ENCODE measurements around the gene MCF2L2. TPM values are rescaled to one million over a fixed set of nuclear protein-coding genes. Genes with fewer than 3 reads are reported as not detected.

Gene MCF2L2
- total RNA-seq, 1 donor from 2014 or later, result 18.1 TPM

- Mint-ChIP-seq H3K4me1 (ENCODE audit: low read depth, unreplicated experiment) (no peaks in the 10 kb centered on the region), H3K36me3 (ENCODE audit: unreplicated experiment) (no peaks in the 10 kb centered on the region), H3K4me3 (ENCODE audit: unreplicated experiment) (no peak overlapping the region), H3K27me3 (ENCODE audit: unreplicated experiment) (no peaks in the 10 kb centered on the region), H3K9me3 (ENCODE audit: unreplicated experiment) (no peaks in the 10 kb centered on the region), H3K27ac (ENCODE audit: unreplicated experiment) (no peak overlapping the region)
- TF ChIP-seq CTCF (IDR thresholded peaks at IDR 0.05; ENCODE audit: partially characterized antibody, unreplicated experiment), result no peak
- no peak for DNase-seq
Measured at GRCh38 chr3:183329543-183329942, 98.9 kb downstream of the MCF2L2 start.

GRCh38 chr3:183328823-183329222, 99.6 kb downstream of the MCF2L2 start:
- no peaks in the 10 kb centered on the region for H3K36me3 Mint-ChIP-seq (ENCODE audit: unreplicated experiment)
- H3K4me1 Mint-ChIP-seq (ENCODE audit: low read depth, unreplicated experiment), result no peaks in the 10 kb centered on the region
- no peaks in the 10 kb centered on the region for H3K9me3 Mint-ChIP-seq (ENCODE audit: unreplicated experiment)
- TF ChIP-seq CTCF (IDR thresholded peaks at IDR 0.05; ENCODE audit: partially characterized antibody, unreplicated experiment), result no peak
- no peak overlapping the region for H3K4me3 Mint-ChIP-seq (ENCODE audit: unreplicated experiment)
- no peaks in the 10 kb centered on the region for H3K27me3 Mint-ChIP-seq (ENCODE audit: unreplicated experiment)
- H3K27ac Mint-ChIP-seq (ENCODE audit: unreplicated experiment), result no peak overlapping the region
- no peak for DNase-seq

- H3K27ac Mint-ChIP-seq (ENCODE audit: unreplicated experiment), result no peak overlapping the region
- no peaks in the 10 kb centered on the region for H3K36me3 Mint-ChIP-seq (ENCODE audit: unreplicated experiment)
- H3K4me3 Mint-ChIP-seq (ENCODE audit: unreplicated experiment), result no peak overlapping the region
- no peaks in the 10 kb centered on the region for H3K4me1 Mint-ChIP-seq (ENCODE audit: low read depth, unreplicated experiment)
- DNase-seq, result no peak
- no peak for TF ChIP-seq CTCF (IDR thresholded peaks at IDR 0.05; ENCODE audit: partially characterized antibody, unreplicated experiment)
- H3K9me3 Mint-ChIP-seq (ENCODE audit: unreplicated experiment), result no peaks in the 10 kb centered on the region
- no peaks in the 10 kb centered on the region for H3K27me3 Mint-ChIP-seq (ENCODE audit: unreplicated experiment)
Measured at GRCh38 chr3:183328164-183328563, 100.3 kb downstream of the MCF2L2 start.

GRCh38 chr3:183327343-183327742, 101.1 kb downstream of the MCF2L2 start:
- no peak for DNase-seq
- no peak for TF ChIP-seq CTCF (IDR thresholded peaks at IDR 0.05; ENCODE audit: partially characterized antibody, unreplicated experiment)
- no peaks in the 10 kb centered on the region for H3K4me1 Mint-ChIP-seq (ENCODE audit: low read depth, unreplicated experiment)
- H3K4me3 Mint-ChIP-seq (ENCODE audit: unreplicated experiment), result no peak overlapping the region
- H3K27me3 Mint-ChIP-seq (ENCODE audit: unreplicated experiment), result no peaks in the 10 kb centered on the region
- H3K36me3 Mint-ChIP-seq (ENCODE audit: unreplicated experiment), result no peaks in the 10 kb centered on the region
- no peak overlapping the region for H3K27ac Mint-ChIP-seq (ENCODE audit: unreplicated experiment)
- H3K9me3 Mint-ChIP-seq (ENCODE audit: unreplicated experiment), result no peaks in the 10 kb centered on the region

GRCh38 chr3:183324083-183324482, 104.3 kb downstream of the MCF2L2 start:
- DNase-seq, result no peak
- H3K4me1 Mint-ChIP-seq (ENCODE audit: low read depth, unreplicated experiment), result no peaks in the 10 kb centered on the region
- H3K27me3 Mint-ChIP-seq (ENCODE audit: unreplicated experiment), result no peaks in the 10 kb centered on the region
- H3K9me3 Mint-ChIP-seq (ENCODE audit: unreplicated experiment), result no peaks in the 10 kb centered on the region
- TF ChIP-seq CTCF (IDR thresholded peaks at IDR 0.05; ENCODE audit: partially characterized antibody, unreplicated experiment), result no peak
- no peaks in the 10 kb centered on the region for H3K36me3 Mint-ChIP-seq (ENCODE audit: unreplicated experiment)
- no peak overlapping the region for H3K27ac Mint-ChIP-seq (ENCODE audit: unreplicated experiment)
- H3K4me3 Mint-ChIP-seq (ENCODE audit: unreplicated experiment), result no peak overlapping the region
